GM10248 (cell line): ENCODE data around the gene CYB5A.
A peak's percentile ranks its signal among the peaks of the same experiment; 100 is the strongest.

Experiments
- CTCF ChIA-PET: fragments of 300-600 bp; sonication (Branson Sonifier 250); formaldehyde crosslinking; extraction: SDS; loops from one replicate; lab custom pipeline; 2021; ENCODE audit warnings: antibody characterized with exemption; lab: Yijun Ruan, JAX
- POLR2A ChIA-PET: fragments of 350-650 bp; sonication (Branson Sonifier 250); formaldehyde crosslinking; extraction: SDS; loops from one replicate; lab custom pipeline; 2020; ENCODE audit warnings: antibody characterized with exemption; lab: Yijun Ruan, JAX
- DNase-seq: peaks from one replicate; pipeline ENCODE4 v3.0.0; 2012; ENCODE audit errors: extremely low spot score
- TF ChIP-seq, protein P1 (sequence below): IDR thresholded peaks from 2 replicates; pipeline ENCODE4 v1.5.1; 2012; ENCODE audit warnings: mild to moderate bottlenecking, low read depth; ENCODE audit errors: extremely low read depth, missing control alignments, control extremely low read depth

The CYB5A gene

DNA sequence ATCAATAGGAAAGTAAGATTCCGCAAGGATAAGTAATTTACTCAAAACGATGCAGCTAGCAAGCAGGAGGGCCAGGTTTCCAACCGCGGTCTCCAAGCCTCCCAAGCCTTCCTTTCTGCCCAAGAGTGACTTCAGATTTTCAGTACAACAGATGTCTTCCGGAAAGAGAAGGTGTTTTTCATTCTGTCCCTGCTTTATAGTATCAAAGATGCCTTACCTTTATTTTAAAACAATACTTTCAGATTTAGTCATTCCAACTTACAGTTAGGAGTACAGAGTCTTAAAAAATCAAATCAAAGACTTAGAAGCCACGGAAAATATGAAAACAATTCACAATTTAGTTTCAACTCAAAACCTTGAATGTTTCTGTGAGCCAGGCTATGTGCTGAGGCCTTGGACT, 43.6 kb downstream of the CYB5A start:
- DNase-seq: no peak
- POLR2A ChIA-PET: no interaction called here
- TF ChIP-seq, protein P1, sequence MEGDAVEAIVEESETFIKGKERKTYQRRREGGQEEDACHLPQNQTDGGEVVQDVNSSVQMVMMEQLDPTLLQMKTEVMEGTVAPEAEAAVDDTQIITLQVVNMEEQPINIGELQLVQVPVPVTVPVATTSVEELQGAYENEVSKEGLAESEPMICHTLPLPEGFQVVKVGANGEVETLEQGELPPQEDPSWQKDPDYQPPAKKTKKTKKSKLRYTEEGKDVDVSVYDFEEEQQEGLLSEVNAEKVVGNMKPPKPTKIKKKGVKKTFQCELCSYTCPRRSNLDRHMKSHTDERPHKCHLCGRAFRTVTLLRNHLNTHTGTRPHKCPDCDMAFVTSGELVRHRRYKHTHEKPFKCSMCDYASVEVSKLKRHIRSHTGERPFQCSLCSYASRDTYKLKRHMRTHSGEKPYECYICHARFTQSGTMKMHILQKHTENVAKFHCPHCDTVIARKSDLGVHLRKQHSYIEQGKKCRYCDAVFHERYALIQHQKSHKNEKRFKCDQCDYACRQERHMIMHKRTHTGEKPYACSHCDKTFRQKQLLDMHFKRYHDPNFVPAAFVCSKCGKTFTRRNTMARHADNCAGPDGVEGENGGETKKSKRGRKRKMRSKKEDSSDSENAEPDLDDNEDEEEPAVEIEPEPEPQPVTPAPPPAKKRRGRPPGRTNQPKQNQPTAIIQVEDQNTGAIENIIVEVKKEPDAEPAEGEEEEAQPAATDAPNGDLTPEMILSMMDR: no peak
- CTCF ChIA-PET: no interaction called here

- ChIA-PET POLR2A (no interaction called here), CTCF (no interaction called here)
- no peak for DNase-seq
Observed at GRCh38 chr18:74244554-74244953, 47.2 kb downstream of the CYB5A start.

GRCh38 chr18:74243127-74243526, 48.6 kb downstream of the CYB5A start:
- TF ChIP-seq, protein P1: no peak
- POLR2A ChIA-PET: no interaction called here
- no peak for DNase-seq
- CTCF ChIA-PET: interaction anchor here (1.1 to 4.4 kb wide), 4 partner anchors 11 to 99 kb away, joined by 3 to 18 read pairs (median 5); no protein-coding TSS in a partner anchor

More at GRCh38 chr18:74244554-74244953, 47.2 kb downstream of the CYB5A start:
- TF ChIP-seq, protein P1: no peak

- CTCF ChIA-PET: interaction anchor here (1.0 to 4.4 kb wide), 6 partner anchors 10 to 102 kb away, joined by 3 to 18 read pairs (median 4); no protein-coding TSS in a partner anchor
- DNase-seq: no peak
- POLR2A ChIA-PET: no interaction called here
- TF ChIP-seq, protein P1: peak; percentile 12
Observed at GRCh38 chr18:74242438-74243096, 49.2 kb downstream of the CYB5A start.

DNA sequence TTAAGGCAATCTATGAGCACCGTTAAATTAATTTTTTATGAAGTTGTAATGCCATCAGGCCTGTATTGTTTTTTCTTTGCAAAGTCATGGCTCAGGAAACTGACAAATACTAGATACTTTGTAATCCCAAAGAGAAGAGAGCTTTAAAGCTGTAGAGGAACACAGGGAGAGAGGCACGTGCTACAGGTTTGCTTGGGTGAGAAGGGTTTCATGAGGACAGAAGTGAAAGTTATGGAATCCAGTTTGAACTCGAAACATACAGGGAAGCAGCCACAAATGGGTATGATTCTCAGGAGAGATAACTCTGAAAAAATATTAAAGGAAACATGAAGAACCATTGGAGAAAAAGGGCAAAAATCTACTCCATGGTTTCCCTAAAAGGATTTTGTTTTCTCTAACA, 49.8 kb downstream of the CYB5A start:
- no peak for DNase-seq
- POLR2A ChIA-PET: no interaction called here
- CTCF ChIA-PET: interaction anchor here (1.0 to 4.4 kb wide), 7 partner anchors 14 to 102 kb away, joined by 3 to 18 read pairs (median 3); no protein-coding TSS in a partner anchor
- TF ChIP-seq, protein P1: no peak

GRCh38 chr18:74241426-74241825, 50.3 kb downstream of the CYB5A start:
- ChIA-PET CTCF (interaction anchor here (1.0 to 4.4 kb wide), 8 partner anchors 13 to 103 kb away, joined by 3 to 18 read pairs (median 3); no protein-coding TSS in a partner anchor), POLR2A (no interaction called here)
- DNase-seq: no peak
- TF ChIP-seq, protein P1: no peak
